Measurements from ENCODE around the gene FOXQ1.

GRCh38 chr6:1349655-1350054, 37.8 kb downstream of the FOXQ1 start:
- TF ChIP-seq, protein P1, sequence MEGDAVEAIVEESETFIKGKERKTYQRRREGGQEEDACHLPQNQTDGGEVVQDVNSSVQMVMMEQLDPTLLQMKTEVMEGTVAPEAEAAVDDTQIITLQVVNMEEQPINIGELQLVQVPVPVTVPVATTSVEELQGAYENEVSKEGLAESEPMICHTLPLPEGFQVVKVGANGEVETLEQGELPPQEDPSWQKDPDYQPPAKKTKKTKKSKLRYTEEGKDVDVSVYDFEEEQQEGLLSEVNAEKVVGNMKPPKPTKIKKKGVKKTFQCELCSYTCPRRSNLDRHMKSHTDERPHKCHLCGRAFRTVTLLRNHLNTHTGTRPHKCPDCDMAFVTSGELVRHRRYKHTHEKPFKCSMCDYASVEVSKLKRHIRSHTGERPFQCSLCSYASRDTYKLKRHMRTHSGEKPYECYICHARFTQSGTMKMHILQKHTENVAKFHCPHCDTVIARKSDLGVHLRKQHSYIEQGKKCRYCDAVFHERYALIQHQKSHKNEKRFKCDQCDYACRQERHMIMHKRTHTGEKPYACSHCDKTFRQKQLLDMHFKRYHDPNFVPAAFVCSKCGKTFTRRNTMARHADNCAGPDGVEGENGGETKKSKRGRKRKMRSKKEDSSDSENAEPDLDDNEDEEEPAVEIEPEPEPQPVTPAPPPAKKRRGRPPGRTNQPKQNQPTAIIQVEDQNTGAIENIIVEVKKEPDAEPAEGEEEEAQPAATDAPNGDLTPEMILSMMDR (IDR thresholded peaks at IDR 0.05): no peak
- TF ChIP-seq POLR2A (IDR thresholded peaks at IDR 0.05): no peak
- TF ChIP-seq EP300 (IDR thresholded peaks at IDR 0.05): no peak

Measured in stomach (tissue), 4 donors.